Stimulated activated naive CD4-positive, alpha-beta T cell (primary cell): Measurements from ENCODE around the gene ARHGAP33.
"Not testable (repeated sequence)": the region's sequence is repeated elsewhere in the genome, so short reads cannot be mapped to it uniquely, and the experiment has no call there.

ENCODE experiments used
- DNase-seq, 6 experiments: peaks; one replicate each; lab custom pipeline; 2025; lab: John Stamatoyannopoulos, UW

Gene ARHGAP33

DNA sequence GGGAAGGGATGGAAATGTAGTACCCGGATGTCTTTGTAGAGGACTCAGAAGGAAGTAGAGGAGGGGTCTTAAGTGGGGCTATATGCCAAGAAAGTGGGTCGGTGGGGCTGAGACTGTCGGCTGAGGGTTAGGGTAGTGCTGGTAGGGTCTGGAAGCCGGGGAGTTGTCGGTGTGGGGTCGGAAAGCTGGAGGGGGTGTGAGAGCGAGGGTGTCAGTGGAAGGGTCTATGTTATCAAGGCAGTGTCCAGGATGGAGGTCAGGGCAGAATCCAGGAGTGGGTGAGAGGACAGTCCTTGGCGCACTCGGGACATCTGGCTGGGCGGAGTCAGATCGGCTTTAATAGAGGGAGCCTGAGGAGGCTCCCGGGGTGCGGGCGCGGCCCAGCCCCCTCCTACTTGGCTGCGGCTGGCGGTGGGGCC, 20.2 kb upstream of the ARHGAP33 start:
- DNase-seq, result no peak

- peak; percentile 11 to 56 (median 39) for DNase-seq
Observed at GRCh38 chr19:35755550-35756376, 19.6 kb upstream of the ARHGAP33 start.

DNA sequence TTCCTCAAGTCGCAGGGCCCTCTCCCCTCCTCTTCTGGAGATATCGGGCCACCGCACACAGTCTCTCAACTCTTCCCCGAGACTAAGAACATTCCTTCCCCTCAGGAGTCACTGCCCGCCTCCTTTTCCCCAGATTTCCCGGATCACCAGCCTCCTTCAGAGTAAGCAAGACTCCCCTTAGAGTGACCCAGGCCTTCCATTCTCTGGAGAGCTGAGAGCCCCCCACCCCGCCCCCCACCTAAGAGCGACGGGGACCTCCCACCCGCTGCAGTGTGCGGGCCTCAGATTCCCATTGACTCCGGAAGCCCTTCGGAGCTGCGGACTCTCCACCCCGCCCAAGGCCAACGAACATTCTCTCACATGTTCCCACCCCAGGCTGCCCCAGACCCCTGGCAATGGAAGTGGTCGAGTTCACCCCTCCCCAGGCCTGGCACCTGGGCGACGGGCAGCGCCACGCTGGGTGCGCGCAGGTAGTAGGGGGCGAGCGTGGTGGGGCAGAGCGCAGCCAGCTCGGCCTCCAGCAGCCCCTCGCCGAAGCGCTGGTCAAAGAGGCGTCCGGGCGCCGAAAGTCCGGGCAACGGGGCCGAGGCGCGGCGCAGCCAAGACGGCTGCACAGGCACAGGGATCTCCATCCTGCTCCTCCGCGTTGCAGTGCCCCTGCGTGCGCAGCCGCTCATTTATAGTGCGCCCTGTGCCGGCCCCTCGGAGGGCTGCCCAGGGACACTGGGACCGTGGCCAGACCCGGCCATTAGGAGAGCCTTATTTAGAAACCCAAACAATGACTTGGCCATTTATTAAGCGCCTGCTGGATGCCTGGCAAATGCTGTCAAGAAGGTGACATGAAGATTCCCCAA, 18.8 kb upstream of the ARHGAP33 start, which contains the start of gene HSPB6:
HSPB6 (minus strand) TSS at position 653 of the 854 bp plus-strand sequence; CDS start at position 632, 21 bp downstream.
- DNase-seq, result peak in 2 of 6 experiments; percentile 9 to 24

- DNase-seq, result no peak
Observed at GRCh38 chr19:35757231-35757748, 18.1 kb upstream of the ARHGAP33 start.

DNA sequence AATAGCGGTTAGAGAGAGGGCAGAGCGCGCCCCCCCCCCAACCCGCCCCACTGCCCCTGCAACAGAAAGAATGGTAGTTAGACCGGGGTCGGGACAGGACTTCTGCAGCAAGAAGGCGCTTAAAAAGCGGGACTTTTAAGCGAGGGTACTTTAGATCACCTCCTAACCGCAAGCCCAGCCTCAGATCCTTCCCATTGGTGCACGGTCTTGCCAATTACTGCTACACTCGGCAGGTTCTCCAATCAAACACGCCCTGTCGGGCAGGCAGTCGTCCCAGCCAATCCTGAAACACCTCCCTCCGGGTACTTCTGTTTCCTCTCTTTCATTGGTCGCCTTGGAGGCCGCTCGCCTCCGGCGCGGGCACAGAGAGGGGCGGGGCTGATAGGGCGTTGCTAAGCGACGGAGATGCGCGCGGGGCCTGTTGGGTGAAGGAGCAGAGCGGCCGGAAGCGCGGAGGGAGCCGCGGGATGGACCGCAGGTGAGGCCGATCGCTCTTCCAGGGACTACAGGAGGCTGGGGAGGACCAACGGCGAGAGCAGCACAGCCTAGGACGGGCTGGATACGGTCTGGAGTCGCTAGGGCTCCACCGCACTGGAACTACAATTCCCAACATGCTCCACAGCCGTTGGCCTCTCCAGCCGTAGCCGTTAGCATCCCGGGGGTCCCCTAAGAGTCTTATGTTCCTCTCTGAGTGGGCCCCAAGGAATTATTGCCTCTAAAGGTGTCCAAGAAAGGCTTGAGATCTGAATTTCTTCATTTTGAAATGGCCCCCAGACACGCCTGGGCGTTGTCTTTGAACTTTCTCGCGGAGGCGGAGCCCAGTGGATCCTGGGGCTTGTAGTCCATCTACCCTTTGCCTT, 17.4 kb upstream of the ARHGAP33 start, which contains the start of gene PROSER3:
PROSER3 (plus strand) TSS at position 428 of the 860 bp plus-strand sequence; CDS start at position 468, 40 bp downstream.
- peak; percentile 94 to 99 (median 98) for DNase-seq

DNA sequence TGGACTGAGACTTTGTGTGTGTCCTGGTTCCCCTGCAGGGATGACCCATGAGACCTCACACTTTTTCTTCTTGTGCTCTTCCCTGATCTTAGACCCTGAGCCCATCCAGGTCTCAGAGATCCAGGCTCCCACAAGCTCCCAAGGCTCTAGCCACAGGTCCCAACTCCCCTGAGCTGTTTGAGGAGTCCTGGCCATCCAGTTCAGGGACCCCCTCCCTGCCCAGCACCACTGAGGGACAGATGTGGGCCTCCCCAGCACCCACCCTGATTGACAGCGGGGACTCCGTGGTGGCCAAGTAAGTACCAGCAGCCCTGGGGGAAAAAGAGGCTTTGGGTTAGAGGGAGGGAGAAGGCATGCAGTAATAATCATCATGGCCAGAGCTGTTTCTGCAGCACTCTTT, 15.7 kb upstream of the ARHGAP33 start:
- DNase-seq, result no peak

DNA sequence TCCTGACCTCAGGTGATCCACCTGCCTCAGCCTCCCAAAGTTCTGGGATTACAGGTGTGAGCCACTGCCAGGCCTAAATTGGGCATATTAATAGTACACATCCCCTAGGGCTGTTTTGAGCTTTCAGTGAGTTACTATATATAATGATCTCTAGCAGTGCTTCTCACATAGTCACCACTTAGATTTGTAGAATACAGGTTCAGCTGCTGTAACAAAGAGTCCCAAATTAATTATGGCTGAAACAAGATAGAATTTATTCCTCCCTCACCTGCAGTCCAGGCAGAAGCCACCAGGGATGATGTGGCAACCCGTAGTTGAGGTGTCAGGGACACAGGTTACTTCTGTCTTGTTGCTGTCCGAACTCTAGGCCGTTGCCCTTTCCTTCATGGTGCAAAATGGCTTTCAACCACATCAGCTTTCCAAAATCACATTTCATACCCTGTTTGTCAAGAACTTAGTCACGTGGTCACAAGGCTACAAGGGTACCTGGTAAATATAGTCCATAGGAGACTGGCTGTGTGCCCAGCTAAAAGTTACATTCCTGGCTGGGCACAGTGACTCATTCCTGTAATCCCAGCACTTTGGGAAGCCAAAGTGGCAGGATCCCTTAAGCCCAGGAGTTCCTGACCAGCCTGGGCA, 14.5 kb upstream of the ARHGAP33 start:
- DNase-seq, result no peak

DNA sequence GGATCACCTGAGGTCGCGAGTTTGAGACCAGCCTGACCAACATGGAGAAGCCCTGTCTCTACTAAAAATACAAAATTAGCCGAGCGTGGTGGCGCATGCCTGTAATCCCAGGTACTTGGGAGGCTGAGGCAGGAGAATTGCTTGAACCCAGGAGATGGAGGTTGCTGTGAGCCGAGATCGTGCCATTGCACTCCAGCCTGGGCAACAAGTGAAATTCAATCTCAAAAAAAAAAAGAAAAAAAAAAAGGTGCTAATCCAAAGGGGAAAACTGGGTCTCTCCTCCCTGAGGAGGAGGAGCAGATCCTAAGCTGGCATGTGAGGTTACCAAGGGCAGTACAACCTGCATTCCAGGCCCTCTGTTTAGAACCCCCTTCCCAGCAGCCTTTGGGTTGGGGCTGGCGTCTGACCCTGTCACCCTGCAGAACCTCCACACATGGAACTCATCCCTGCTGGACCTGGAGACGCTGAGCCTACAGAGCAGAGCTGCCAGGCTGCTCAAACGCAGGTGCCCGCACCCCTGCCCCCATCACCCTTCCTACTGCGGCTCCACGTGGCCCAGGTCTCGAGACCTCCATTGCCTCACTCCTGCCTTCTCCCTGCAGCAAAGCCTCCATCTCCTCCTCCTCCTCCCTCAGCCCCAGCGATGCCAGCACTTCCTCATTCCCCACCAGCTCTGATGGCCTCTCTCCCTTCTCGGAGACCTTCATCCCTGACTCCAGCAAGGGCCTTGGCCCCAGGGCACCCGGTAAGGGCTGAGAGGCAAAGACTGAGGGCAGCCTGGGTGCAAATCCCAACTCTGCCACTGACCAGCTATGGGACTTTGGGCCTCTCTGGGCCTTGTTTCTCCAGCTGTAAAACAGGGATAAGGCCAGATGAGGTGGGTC, 10.7 kb upstream of the ARHGAP33 start:
- DNase-seq, result no peak

DNA sequence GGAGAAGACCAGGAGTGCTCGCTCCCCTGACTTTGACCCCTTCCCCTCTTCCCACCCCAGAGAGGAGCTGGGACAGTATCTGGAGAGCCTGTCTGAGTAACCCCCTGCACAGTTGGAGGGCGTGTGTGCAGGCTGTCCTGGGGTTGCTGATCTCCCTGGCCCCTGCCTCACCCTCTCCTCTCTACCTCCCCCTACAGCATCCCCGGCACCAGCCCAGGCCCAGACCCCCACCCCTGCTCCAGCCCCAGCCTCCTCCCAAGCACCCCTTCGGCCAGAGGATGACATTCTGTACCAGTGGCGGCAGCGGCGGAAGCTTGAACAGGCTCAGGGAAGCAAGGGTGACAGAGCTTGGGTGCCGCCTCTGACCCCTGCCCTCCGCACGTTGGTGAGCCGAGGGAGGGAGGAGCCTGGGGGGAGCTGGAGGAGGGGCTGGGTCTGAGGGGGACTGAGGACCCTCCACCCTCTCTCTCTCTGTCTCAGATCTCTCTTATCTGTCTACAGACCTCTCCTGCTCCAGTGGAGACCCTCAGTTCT, 8.7 kb upstream of the ARHGAP33 start:
- no peak for DNase-seq

DNA sequence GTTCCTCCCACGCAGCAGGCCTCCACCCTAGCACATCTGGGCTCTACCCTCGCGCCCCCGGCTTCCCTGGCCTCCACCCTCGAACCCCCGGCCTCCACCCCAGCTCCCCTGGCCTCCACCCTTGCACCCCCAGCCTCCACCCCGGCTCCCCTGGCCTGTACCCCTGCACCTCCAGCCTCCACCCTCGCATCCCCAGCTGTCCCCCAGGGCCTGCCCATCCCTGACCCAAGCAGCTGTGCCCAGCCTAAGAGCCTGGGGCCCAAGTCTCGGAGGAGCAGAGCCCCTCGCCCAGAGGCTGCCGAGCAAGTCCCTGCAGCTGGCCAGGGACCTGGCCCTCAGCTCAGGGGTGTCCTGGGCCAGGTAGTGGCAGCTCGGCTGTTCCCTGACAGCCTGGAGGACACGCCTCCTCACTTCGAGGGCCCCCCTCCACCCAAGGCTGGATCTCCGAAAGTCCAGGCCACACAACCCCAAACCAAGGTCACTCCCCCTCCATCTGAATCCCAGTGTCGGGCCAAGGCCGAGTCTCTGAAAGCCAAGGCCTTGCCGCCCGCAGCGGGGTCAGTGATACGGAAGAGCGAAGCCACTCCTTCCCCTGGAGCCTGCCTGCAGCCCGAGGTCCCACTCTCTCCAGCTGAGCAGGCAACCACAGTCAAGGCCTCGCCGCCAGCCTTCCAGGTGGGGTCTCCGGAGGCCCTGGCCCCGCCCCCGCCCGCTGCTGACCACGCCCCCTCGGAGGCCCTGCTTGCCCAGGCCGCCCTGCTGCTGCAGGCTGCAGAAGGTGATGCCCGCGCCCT, 7.9 kb upstream of the ARHGAP33 start:
- DNase-seq, result no peak

- no peak for DNase-seq
Observed at GRCh38 chr19:35768082-35768421, 7.3 kb upstream of the ARHGAP33 start.

DNA sequence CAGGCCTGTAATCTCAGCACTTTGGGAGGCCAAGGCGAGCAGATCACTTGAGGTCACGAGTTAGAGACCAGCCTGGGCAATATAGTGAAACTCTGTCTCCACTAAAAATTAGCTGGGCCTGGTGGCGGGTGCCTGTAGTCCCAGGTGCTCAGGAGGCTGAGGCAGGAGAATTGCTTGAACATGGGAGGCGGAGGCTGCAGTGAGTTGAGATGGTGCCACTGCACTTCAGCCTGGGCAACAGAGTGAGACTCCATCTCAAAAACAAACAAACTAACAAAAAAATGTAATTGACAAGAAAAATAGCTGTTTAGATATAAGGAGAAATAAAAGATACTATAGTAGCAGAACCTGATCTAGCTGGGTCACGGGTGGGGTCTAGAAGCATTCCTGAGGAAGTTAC, 3.0 kb upstream of the ARHGAP33 start:
- not testable (repeated sequence) for DNase-seq

DNA sequence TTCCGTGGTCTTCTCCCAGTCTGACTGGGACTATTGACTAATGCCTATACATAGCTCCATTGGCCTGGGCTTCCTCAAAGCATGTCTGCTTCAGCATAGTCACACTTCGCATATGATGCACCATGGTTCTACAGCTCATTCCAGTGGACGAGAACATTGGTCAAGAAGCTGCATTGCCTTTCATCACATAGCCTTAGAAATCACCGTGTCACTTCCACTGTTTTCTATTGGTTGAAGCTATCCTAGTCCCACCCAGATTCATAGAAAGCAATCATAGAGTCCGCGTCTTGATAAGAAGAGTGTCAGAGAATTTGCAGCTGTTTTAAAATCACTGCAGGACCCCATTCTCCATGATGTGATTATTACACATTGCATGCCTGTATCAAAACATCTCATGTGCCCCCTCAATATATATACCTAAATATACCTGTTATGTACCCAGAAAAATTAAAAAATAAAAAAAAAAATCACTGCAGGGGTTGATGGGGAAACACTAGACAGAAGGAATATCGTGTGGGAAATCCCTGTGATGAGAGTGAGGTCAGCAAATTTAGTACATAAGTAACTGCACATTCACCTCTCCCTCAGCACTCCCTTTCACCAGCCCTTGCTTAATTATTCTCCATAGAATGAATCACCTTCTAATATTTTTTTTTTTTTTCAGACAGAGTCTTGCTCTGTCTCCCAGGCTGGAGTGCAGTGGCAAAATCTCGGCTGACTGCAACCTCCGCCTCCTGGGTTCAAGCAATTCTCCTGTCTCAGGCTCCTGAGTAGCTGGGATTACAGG, 2.2 kb upstream of the ARHGAP33 start:
- DNase-seq, result no peak

DNA sequence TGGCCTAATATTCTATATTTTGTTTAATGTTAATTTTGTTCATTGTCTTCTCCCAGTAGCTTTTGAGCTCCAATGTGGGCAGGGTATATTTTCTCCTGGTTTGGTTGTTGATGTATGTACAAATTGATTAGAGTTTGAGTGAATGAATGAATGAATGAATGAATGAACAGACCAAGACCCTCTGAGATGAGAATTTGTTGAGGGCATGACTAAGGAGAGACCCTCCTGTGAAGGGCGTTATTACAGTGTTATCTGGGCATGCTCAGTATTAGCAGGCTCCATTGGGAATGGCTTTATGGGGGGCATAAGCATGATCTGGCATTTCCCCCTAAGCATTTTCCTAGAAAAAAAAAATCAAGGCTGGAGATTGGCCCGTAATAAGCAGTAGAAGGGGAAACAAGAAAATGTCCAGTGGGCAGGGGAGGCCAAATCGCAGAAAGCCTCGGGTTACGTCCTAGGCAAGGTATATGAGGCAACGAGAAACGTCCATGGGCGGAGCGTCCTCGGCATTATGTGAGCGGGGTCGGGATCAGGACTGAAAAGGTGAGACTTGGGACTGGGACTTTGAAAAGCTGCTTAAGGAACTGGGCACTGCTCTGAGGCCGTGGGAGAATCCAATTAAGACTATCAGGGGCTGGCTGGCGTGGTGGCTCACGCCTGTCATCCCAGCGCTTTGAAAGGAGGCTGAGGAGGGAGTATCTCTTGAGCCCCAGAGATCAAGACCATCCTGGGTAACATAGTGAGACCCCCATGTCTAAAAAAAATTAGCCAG, 904 bp upstream of the ARHGAP33 start:
- no peak for DNase-seq

GRCh38 chr19:35775046-35775297, 392 bp upstream of the ARHGAP33 start:
- DNase-seq, result no peak

DNA sequence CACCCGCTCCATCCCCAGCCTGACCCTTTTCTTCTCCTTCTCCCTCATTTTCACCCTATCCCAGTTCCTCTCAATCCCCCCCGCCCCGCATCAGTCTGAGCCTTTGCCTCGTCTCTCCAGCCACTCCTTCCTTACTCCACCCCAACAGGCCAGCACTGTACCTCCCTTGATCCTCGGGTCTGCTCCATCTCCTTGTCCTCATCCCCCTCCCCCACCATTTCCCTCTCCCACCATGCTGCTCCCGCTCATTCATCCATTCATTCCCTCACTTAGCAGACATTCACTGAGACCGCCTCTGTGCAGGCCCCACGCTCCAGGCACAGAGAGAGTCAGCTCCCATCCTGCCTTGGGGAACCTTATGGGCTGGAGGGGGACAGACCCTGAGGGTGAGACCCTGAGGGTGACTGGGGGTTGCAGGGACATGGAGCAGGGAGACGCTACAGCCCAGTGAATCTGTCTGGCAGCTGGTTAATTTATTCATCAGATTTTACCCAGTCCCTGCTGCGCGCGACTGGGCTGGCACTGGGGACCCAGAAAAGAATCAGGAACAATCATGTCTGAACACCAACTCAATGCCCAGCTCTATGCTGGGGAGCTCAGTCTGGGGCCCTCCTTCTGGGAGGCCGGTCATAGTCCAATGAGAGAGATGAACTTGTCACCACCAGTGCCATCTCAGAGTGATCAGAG, 881 bp downstream of the ARHGAP33 start:
- no peak for DNase-seq
